Tibial nerve (tissue), 4 donors: ENCODE measurements around the gene USB1.

Source experiments
- EP300 ChIP-seq, 2 donors: sonication (generic); formaldehyde crosslinking; IDR thresholded peaks; one replicate each; pipeline ENCODE4 v1.6.1; 2017; ENCODE audit warnings: antibody characterized with exemption in 2 of 2, mild to moderate bottlenecking in 1 of 2
- TF ChIP-seq, protein P1 (sequence below), 5 experiments: fragments of 200-600 bp in 3 of 5; fragments of 450-650 bp in 2 of 5; sonication (generic) in 3 of 5; IDR thresholded peaks; one replicate each; pipeline ENCODE4 v1.5.1; 2016 to 2019; ENCODE audit warnings: antibody characterized with exemption in 5 of 5, mild to moderate bottlenecking in 3 of 5, moderate library complexity in 2 of 5

DNA sequence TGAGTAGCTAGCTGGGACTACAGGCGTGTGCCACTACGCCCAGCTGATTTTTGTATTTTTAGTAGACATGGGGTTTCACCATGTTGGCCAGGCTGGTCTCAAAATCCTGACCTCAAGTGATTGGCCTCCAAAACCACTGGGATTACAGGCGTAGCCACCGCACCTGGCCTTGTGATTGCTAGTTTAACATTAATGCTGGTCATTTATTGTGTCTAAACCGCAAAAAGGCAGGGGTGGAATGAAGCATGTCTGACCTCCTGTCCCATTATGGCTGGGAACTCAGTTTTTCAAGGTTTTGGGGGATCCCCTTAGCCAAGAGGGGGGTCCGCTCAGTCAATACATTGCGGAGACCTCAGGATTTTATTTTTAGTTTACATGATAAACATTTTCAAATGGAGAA, 19.6 kb upstream of the USB1 start:
- TF ChIP-seq, protein P1, sequence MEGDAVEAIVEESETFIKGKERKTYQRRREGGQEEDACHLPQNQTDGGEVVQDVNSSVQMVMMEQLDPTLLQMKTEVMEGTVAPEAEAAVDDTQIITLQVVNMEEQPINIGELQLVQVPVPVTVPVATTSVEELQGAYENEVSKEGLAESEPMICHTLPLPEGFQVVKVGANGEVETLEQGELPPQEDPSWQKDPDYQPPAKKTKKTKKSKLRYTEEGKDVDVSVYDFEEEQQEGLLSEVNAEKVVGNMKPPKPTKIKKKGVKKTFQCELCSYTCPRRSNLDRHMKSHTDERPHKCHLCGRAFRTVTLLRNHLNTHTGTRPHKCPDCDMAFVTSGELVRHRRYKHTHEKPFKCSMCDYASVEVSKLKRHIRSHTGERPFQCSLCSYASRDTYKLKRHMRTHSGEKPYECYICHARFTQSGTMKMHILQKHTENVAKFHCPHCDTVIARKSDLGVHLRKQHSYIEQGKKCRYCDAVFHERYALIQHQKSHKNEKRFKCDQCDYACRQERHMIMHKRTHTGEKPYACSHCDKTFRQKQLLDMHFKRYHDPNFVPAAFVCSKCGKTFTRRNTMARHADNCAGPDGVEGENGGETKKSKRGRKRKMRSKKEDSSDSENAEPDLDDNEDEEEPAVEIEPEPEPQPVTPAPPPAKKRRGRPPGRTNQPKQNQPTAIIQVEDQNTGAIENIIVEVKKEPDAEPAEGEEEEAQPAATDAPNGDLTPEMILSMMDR (IDR thresholded peaks at IDR 0.05), result no peak
- no peak for TF ChIP-seq EP300 (IDR thresholded peaks at IDR 0.05)
